NOMO-1 (cell line): Measurements from ENCODE around the gene UBE2H.
A peak's percentile ranks its signal among the peaks of the same experiment; 100 is the strongest.
"Not testable (repeated sequence)": the region's sequence is repeated elsewhere in the genome, so short reads cannot be mapped to it uniquely, and the experiment has no call there.

Experiments used
- DNase-seq, 2 experiments: peaks; one replicate each; lab custom pipeline; 2025; ENCODE audit not compliant: unreplicated experiment in 2 of 2; lab: John Stamatoyannopoulos, UW

Gene UBE2H

GRCh38 chr7:129909669-129910068 lies 43.1 kb downstream of the UBE2H start:
- DNase-seq, result no peak

GRCh38 chr7:129908181-129908580 lies 44.6 kb downstream of the UBE2H start:
- no peak for DNase-seq

DNA sequence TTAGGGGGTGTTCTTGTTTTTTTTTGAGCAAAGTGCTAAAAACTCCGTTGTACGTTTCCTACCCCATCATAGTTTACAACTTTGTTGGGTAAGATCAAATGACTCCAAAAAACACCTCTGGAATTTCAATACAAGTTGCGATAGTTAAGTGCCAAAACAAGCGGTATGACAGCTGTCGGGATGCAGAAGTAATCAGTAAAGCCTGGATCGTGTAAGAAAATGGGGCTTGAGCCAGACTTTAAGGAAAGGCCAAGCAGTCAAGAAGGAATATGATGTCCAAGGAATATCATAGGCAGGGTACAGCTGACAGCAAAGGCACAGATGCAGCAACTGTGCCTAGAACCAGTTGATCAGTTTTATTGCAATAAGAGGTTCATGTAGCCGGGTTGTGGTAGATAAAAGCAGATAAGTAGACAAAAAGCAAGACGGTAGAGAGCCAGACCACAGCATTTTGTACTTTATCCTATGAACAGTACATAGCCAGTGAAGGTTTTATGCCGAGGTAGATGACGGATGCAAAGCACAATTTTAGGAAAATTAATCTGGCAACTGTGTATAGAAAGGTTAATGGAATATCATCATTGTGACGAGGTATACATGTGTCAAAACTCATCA lies 45.5 kb downstream of the UBE2H start:
- DNase-seq, result no peak

GRCh38 chr7:129906700-129907099 lies 46.1 kb downstream of the UBE2H start:
- no peak for DNase-seq

GRCh38 chr7:129903935-129904334 lies 48.8 kb downstream of the UBE2H start:
- DNase-seq, result peak in 1 of 2 experiments; percentile 23

- no peak for DNase-seq
Observed at GRCh38 chr7:129902788-129903422, 49.9 kb downstream of the UBE2H start.

DNA sequence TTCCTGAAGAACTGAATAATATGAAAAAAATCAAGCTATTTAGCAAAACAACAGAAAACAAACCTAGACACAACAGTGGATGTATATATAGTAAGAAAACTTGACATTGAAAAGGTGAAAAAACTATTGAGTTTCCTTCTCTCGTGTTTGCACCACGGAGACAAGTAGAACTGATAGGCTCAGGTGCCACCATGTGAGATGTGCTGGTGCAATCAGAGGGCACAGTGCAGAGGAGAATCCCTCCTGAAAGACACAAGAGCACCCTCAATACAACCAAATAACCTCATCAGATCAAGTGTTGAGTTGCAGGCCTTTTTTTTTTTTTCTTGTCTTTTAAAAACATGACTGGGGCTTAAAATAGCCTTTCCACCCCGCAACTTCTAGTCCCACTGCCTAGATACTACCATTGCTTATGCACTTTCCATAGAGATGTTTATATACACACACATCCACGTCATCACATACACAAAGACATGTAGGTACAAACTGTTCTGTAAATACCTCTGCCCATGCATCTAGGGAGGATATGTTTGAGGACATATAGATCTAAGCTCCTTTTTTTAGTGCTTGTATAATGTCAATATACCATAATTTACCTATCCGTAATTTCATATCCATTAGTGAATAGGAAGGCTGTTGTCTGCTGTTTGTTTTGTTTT lies 54.1 kb downstream of the UBE2H start:
- DNase-seq, result no peak

GRCh38 chr7:129898007-129898406 lies 54.8 kb downstream of the UBE2H start:
- no peak for DNase-seq

GRCh38 chr7:129896568-129897382 lies 56.0 kb downstream of the UBE2H start:
- no peak for DNase-seq

DNA sequence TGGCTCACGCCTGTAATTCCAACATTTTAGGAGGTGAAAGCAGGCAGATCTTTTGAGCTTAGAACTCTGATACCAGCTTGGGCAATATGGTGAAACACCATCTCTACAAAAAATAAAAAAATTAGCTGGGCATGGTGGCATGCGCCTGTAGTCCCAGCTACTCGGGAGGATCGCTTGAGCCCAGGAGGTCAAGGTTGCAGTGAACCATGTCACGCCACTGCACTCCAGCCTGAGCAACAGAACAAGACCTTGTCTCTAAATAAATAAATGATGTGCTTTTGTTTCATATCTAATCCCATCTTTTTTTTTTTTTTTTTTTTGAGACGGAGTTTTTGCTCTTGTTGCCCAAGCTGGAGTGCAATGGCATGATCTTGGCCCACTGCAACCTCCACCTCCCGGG lies 58.6 kb downstream of the UBE2H start:
- DNase-seq, result not testable (repeated sequence)

GRCh38 chr7:129890090-129890489 lies 62.7 kb downstream of the UBE2H start:
- no peak for DNase-seq

GRCh38 chr7:129889133-129889844 lies 63.5 kb downstream of the UBE2H start:
- no peak for DNase-seq

- no peak for DNase-seq
Observed at GRCh38 chr7:129887865-129888264, 64.9 kb downstream of the UBE2H start.

DNA sequence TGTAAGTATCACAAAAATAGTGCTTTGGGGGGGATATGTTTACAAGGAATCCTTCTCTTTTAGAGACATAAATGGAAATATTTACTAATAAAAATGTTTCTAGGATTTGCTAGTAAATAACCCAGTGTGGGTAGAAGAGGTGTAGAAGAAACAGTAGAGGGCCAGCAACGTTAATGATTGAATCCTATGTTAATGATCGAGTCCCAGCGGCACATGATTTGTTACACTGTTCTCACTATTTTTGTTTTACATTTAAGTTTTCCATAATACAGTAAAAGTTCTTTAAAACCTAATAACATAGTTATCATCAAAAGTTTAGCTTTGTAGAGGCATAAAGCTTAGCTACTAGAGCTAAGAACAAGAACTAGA lies 66.0 kb downstream of the UBE2H start:
- no peak for DNase-seq

- no peak for DNase-seq
Observed at GRCh38 chr7:129886167-129886817, 66.5 kb downstream of the UBE2H start.

GRCh38 chr7:129884495-129884894 lies 68.3 kb downstream of the UBE2H start:
- no peak for DNase-seq

DNA sequence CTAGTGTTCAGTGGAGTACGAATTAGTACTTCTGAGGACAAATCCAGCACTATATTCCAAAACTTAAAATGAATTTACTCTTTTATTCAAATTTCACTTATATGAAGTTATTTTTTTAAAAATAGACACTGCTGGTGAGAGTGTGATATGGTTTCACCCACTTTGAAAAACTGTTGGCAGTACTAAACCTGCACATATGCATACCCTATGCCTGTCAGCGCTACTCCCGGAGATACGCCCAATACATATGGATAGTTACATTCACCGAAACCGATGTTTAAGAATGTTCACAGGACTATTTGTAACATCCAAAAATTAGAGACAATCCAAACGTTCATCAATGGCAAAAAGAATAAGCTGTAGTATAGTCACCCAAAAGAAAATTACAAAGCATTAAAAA lies 69.6 kb downstream of the UBE2H start:
- DNase-seq, result no peak

- no peak for DNase-seq
Observed at GRCh38 chr7:129882531-129882930, 70.2 kb downstream of the UBE2H start.

DNA sequence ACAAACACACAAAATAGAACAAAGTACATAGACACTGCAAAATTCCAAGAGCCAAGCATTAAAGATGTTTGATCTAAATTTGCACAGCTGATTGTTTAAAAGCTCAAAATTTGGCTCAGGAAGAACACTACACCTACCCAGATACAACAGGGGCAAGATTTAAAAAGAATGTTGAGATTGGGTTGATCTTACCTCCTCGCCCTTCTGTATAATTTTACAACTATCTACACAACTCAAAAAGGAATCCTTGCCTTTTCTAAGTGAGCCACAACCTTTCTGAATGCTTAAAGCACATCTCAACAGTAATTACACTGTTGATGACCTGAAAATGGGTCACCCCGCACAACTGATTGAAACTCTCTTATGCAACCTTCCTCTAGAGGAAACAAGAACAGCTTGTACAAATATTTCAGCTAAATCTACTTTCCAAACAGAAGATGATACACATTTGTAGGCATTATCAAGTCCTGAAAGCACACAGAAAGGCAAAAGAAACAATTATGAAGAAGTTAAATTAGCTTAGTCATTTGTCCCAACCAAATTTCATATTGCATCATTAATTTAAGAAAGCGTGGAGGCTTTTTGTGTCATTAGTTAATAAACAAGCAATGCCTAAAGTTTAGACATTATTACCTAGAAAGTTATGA lies 75.5 kb downstream of the UBE2H start:
- peak in 1 of 2 experiments; percentile 30 for DNase-seq
